Embryonic facial prominence (tissue), 1 donor: ENCODE results near the gene CLCN2.

Experiments
- DNase-seq: peaks from one replicate; pipeline ENCODE4 v3.0.0-alpha.2; 2016; ENCODE audit errors: extremely low spot score

CLCN2 gene

GRCh38 chr3:184360070-184360928, 1.1 kb downstream of the CLCN2 start:
- DNase-seq: no peak

- no peak for DNase-seq
These were observed 1.8 kb downstream of the CLCN2 start for GRCh38 chr3:184359610-184360009.

GRCh38 chr3:184358921-184359350, 2.5 kb downstream of the CLCN2 start:
- DNase-seq: no peak

GRCh38 chr3:184358124-184358767, 3.2 kb downstream of the CLCN2 start:
- DNase-seq: no peak

- no peak for DNase-seq
These were observed 3.9 kb downstream of the CLCN2 start for GRCh38 chr3:184357248-184358123.

GRCh38 chr3:184355261-184356040, 6.0 kb downstream of the CLCN2 start:
- DNase-seq: no peak

- no peak for DNase-seq
These were observed 6.7 kb downstream of the CLCN2 start for GRCh38 chr3:184354754-184355153.

GRCh38 chr3:184354121-184354728, 7.2 kb downstream of the CLCN2 start:
- no peak for DNase-seq

- DNase-seq: no peak
These were observed 7.9 kb downstream of the CLCN2 start for GRCh38 chr3:184353546-184353941.

- DNase-seq: no peak
These were observed 8.4 kb downstream of the CLCN2 start for GRCh38 chr3:184352897-184353545.

GRCh38 chr3:184352149-184352785, 9.1 kb downstream of the CLCN2 start:
- no peak for DNase-seq

GRCh38 chr3:184351511-184352148, 9.8 kb downstream of the CLCN2 start:
- DNase-seq: no peak

- no peak for DNase-seq
These were observed 10.8 kb downstream of the CLCN2 start for GRCh38 chr3:184350618-184351017.

GRCh38 chr3:184349563-184350470, 11.6 kb downstream of the CLCN2 start:
- no peak for DNase-seq

- DNase-seq: no peak
These were observed 13.4 kb downstream of the CLCN2 start for GRCh38 chr3:184348057-184348382.

GRCh38 chr3:184347321-184348056, 13.9 kb downstream of the CLCN2 start:
- no peak for DNase-seq

GRCh38 chr3:184346480-184347190, 14.8 kb downstream of the CLCN2 start:
- DNase-seq: no peak
